GM21786 (cell line): Measurements from ENCODE around the gene DTNB.

Experiments
- ATAC-seq: cut with Tn5 transposase; IDR thresholded peaks from one replicate; pipeline ENCODE4 v1.9.1; 2021; ENCODE audit not compliant: unreplicated experiment

DTNB gene

GRCh38 chr2:25332571-25332970, 340.8 kb downstream of the DTNB start:
- no peak for ATAC-seq

DNA sequence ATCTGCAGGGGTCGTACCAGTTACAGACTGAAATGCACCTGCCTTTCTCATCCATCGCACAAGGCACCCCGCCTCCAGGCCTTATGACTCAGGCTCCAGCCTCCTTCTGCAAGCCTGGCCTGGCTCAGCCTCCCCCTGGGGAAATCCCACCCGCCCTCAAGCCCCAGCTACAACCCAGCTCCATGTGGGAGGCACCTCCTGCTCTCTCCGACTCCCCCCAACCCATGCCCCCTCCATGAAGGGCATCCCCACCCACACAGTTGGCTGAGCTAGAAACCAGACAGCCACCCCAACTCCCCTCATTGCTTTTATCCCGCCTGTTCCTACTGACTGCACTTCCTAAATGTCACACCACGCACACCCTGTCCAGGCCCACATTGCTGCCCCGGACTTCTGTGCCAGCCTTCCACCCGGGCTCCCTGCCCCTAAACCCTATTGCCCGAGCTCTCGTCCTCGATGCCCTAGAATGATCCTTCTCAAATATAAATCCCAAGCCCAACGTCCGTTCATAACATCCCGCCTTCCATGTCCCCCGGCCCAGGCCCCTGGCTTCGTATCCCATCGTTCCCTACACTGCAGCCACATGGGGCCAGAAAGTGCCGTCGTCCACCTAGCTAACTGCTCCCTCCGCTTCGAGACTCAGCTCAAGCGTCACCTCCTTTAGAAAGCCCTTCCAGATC, 341.6 kb downstream of the DTNB start:
- no peak for ATAC-seq

- no peak for ATAC-seq
Measured at GRCh38 chr2:25330937-25331336, 342.4 kb downstream of the DTNB start.

DNA sequence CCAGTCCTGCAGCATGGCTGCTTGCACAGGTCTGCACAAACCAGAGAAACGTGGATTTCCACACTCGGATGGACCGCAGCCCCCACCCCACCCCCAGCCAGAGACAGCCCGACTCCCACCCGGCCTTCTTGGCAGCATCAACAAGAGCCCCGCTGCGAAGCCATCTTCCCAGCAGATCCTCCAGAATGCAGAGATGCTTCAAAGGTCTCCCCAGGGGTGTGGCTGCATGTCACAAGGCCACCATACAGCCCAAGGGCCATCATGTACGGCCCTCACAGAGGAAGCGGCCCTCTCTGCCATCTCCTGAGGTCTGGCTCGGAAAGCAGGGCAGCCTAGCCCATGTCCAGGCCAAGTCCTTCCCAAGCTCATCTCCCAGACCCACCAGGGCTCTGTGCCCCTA, 343.1 kb downstream of the DTNB start:
- ATAC-seq = no peak

DNA sequence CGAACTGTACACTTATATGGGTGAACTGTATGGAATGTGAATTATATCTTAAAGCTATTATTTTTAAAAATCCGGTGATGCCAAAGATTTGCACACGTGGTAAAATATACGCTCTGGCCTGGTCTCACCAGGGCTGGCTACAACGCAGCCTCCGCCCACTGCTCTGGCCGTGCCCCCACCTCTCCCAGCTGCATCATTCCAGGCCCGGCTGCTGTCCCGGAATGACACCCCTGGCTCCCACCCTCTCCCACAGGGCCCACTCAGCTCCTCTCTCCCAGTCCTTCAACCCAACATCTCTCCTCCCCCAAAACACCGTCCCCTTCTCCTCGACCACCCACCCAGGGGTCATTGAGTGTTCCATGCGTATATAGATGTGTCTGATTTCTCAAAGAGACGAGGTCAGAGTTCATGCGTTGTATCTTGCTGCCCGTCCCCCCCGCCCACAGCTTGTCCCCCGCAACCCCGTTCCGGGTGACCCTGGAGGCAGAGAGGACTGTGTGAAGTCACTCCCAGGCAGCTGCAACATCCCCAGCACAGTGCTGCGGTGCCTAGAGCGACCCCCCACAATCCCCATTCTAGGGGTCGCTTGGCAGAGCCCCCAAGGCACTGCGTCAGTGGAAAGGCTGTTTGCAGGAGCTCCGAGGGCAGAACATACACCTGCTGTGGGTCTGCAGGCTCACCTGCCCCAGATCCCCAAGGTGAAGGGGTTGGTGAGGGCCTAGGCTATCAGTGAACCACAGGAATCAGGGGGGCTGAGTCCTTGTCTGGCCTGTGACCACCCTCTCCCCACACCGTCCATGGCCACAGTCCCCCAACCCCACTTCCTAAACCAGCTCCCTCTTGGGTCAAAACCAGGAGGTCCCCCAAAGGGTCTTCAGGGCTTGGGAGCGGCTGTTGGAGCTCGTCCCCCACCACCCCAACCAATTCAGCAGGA, 345.0 kb downstream of the DTNB start:
- no peak for ATAC-seq
